A673 (cell line): Measurements from ENCODE around the gene ATP5F1E. TPM values are rescaled to one million over a fixed set of nuclear protein-coding genes. Genes with fewer than 3 reads are reported as not detected.

Experiments
- BruUV-seq: library from RNA; stranded (reverse); fragments of 400-500 nt; replicated peaks from 2 replicates; lab custom pipeline; 2021; lab: Mats Ljungman, UMichigan
- CTCF ChIA-PET: fragments of 300-600 bp; sonication (Branson Sonifier 250); formaldehyde crosslinking; loops from one replicate; lab custom pipeline; 2022; ENCODE audit warnings: antibody characterized with exemption; lab: Charles Lee
- POLR2A ChIA-PET: fragments of 300-600 bp; sonication (Branson Sonifier 250); formaldehyde crosslinking; loops from one replicate; lab custom pipeline; 2022; ENCODE audit warnings: antibody characterized with exemption; ENCODE audit not compliant: low non-redundant PET; lab: Charles Lee
- DNase-seq: peaks from one replicate; pipeline ENCODE4 v3.0.0-alpha.2; 2015; ENCODE audit warnings: low spot score
- H3K27ac ChIP-seq: fragments of 200-600 bp; sonication (generic); 2 replicates; pipeline ENCODE4 v1.5.1; 2016; ENCODE audit warnings: mixed run types, low read depth, mild to moderate bottlenecking, mixed read lengths, antibody characterized with exemption, low read length; ENCODE audit not compliant: poor library complexity, severe bottlenecking
- H3K27me3 ChIP-seq: fragments of 200-600 bp; sonication (generic); replicated peaks from 2 replicates; pipeline ENCODE4 v1.6.1; 2017; ENCODE audit warnings: mixed run types, low read depth, mild to moderate bottlenecking, mixed read lengths, antibody characterized with exemption, low read length; ENCODE audit not compliant: insufficient read depth, poor library complexity
- H3K36me3 ChIP-seq: fragments of 200-600 bp; sonication (generic); 2 replicates; pipeline ENCODE4 v1.6.1; 2016; ENCODE audit warnings: mixed run types, mild to moderate bottlenecking, mixed read lengths, antibody characterized with exemption, low read length; ENCODE audit not compliant: insufficient read depth, poor library complexity, severe bottlenecking
- H3K4me1 ChIP-seq: fragments of 200-600 bp; sonication (generic); 2 replicates; pipeline ENCODE4 v1.6.1; 2017; ENCODE audit warnings: mixed run types, mild to moderate bottlenecking, mixed read lengths, antibody characterized with exemption, low read length; ENCODE audit not compliant: insufficient read depth, poor library complexity, severe bottlenecking
- H3K4me3 ChIP-seq: fragments of 200-600 bp; sonication (generic); 2 replicates; pipeline ENCODE4 v1.5.1; 2016; ENCODE audit warnings: low read depth, mixed run types, mild to moderate bottlenecking, mixed read lengths, low read length; ENCODE audit not compliant: poor library complexity, severe bottlenecking
- H3K9me3 ChIP-seq: fragments of 200-600 bp; sonication (generic); 2 replicates; pipeline ENCODE4 v1.6.1; 2016; ENCODE audit warnings: mixed run types, low read depth, mild to moderate bottlenecking, mixed read lengths, antibody characterized with exemption, low read length; ENCODE audit not compliant: poor library complexity, severe bottlenecking
- EZH2 ChIP-seq: fragments of 200-600 bp; sonication (generic); IDR thresholded peaks from 2 replicates; pipeline ENCODE4 v1.6.1; 2017; ENCODE audit warnings: borderline replicate concordance, low read depth, mild to moderate bottlenecking, mixed read lengths, antibody characterized with exemption, low read length; ENCODE audit not compliant: poor library complexity, severe bottlenecking
- intact Hi-C: fragments of 100-400 bp; cut with micrococcal nuclease; formaldehyde crosslinking; loops from one replicate; pipeline ENCODE4 v1.10.0; 2022; ENCODE audit not compliant: unreplicated experiment
- total RNA-seq: library from RNA; stranded (reverse); gene quantifications from 2 replicates; pipeline ENCODE4 v1.2.3, GENCODE V29; 2021
- TF ChIP-seq, protein P1 (sequence below): fragments of 300-800, 200-600 bp; sonication (generic); conservative IDR thresholded peaks from 2 replicates; pipeline ENCODE4 v1.5.1; 2017; ENCODE audit warnings: low read depth, mild to moderate bottlenecking, antibody characterized with exemption, low read length, moderate library complexity, mixed read lengths

ATP5F1E gene
- total RNA-seq, 1 experiment from 2014 or later, result 76.8 TPM

DNA sequence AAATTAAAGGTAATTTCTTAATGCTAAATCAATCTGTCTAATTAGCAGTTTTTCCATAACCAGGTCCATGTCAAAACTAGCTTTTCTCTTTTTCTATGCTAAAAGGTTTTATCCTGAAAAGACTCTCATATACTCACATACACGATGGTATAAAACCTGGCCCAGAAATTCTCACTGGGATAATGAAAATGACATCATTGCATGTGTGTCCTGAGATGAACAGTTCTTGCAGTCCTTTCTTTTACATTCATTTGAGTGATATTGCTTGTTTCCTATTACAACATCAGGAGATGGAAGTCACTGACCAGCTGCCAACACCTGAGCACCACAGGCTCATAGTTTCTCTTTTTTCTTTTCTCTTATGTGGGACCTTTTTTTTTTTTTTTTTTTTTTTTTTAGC lies 18.3 kb upstream of the ATP5F1E start:
- intact Hi-C loops, result no loop called here

DNA sequence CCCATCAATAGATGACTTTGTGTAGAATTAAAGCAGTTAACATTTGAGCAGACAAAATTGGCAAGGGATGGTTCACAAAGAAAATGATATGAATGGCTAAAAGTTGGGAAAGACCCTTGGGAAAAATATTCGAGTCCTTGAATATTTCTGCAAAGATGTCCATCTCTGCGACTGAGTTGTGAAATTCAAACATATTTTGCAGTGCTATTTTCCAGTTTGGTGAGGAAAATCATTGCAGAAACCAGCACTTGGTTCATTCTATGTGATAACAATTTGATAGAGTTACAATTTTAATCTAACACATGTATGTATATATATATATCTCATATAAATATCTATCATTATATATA lies 16.5 kb upstream of the ATP5F1E start:
- ChIA-PET CTCF (no interaction called here), POLR2A (no interaction called here)
- BruUV-seq, result no TSS peak
- DNase-seq, result no peak
- no peaks in the 10 kb centered on the region for H3K36me3 ChIP-seq
- no peaks in the 10 kb centered on the region for H3K9me3 ChIP-seq
- H3K4me1 ChIP-seq, result no peaks in the 10 kb centered on the region
- intact Hi-C loops, result no loop called here
- H3K27me3 ChIP-seq, result peaks cover 29% of the 10 kb centered on the region
- H3K4me3 ChIP-seq, result no peak overlapping the region
- H3K27ac ChIP-seq, result no peak overlapping the region
- TF ChIP-seq EZH2, result no peak
- TF ChIP-seq, protein P1, sequence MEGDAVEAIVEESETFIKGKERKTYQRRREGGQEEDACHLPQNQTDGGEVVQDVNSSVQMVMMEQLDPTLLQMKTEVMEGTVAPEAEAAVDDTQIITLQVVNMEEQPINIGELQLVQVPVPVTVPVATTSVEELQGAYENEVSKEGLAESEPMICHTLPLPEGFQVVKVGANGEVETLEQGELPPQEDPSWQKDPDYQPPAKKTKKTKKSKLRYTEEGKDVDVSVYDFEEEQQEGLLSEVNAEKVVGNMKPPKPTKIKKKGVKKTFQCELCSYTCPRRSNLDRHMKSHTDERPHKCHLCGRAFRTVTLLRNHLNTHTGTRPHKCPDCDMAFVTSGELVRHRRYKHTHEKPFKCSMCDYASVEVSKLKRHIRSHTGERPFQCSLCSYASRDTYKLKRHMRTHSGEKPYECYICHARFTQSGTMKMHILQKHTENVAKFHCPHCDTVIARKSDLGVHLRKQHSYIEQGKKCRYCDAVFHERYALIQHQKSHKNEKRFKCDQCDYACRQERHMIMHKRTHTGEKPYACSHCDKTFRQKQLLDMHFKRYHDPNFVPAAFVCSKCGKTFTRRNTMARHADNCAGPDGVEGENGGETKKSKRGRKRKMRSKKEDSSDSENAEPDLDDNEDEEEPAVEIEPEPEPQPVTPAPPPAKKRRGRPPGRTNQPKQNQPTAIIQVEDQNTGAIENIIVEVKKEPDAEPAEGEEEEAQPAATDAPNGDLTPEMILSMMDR, result no peak

More for the DNA sequence above, 18.3 kb upstream of the ATP5F1E start:
- ChIA-PET POLR2A (no interaction called here), CTCF (no interaction called here)
- H3K27ac ChIP-seq, result no peak overlapping the region
- no peak for TF ChIP-seq EZH2
- TF ChIP-seq, protein P1, result no peak
- no TSS peak for BruUV-seq
- H3K27me3 ChIP-seq, result peaks cover 42% of the 10 kb centered on the region
- no peaks in the 10 kb centered on the region for H3K9me3 ChIP-seq
- H3K4me1 ChIP-seq, result no peaks in the 10 kb centered on the region
- DNase-seq, result no peak
- H3K36me3 ChIP-seq, result no peaks in the 10 kb centered on the region
- no peak overlapping the region for H3K4me3 ChIP-seq

DNA sequence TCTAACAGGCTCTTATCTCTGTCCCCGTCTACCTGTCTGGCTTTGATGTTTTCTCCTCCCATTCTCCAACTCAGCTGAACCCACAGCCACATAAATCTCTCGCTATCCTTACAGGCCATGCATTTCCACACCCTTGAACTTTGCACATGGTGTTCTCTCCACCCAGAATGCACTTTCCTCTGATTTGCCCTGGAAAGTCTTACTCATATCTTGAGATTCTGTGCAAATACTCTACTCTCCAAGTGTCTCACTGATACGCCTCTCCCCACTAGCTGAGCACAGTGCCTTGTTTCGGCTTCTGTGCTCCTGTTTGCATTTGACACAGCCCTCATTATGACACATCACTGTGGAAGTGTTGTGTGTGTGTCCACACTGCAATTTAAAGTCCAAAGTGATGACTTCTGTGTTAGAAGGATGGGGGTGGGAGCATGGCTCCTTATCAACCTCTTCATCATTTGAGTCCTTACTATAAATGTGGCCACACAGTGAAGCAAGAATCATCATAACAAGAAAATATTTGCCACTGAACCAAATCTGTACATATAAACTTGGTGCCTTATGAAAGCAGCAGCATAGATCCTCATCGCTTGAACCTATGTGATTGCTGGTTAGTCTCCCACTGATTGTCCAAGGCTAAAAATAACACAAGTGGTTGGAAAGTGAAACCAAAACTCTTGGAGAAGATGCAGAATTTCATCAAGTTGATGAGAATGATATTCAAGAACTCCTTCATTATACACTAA lies 16.0 kb upstream of the ATP5F1E start:
- intact Hi-C loops, result no loop called here
- H3K36me3 ChIP-seq, result no peaks in the 10 kb centered on the region
- H3K4me3 ChIP-seq, result no peak overlapping the region
- ChIA-PET POLR2A (no interaction called here), CTCF (no interaction called here)
- TF ChIP-seq, protein P1, result no peak
- TF ChIP-seq EZH2, result no peak
- H3K27ac ChIP-seq, result no peak overlapping the region
- H3K4me1 ChIP-seq, result peaks cover 2% of the 10 kb centered on the region
- no peak for DNase-seq
- no peaks in the 10 kb centered on the region for H3K9me3 ChIP-seq
- no TSS peak for BruUV-seq
- H3K27me3 ChIP-seq, result peaks cover 23% of the 10 kb centered on the region
